Mammary epithelial cell (primary cell): ENCODE data around the gene NEO1.

Experiments used
- CTCF ChIP-seq, 2 donors: IDR thresholded peaks in 1 of 2; conservative IDR thresholded peaks in 1 of 2; 2 replicates each; pipeline ENCODE4 v1.5.1; 2011 to 2012; ENCODE audit warnings: inconsistent platforms in 2 of 2, low read length in 2 of 2, mild to moderate bottlenecking in 2 of 2, control low read depth in 1 of 2, low read depth in 1 of 2; ENCODE audit not compliant: insufficient read depth in 1 of 2; ENCODE audit errors: extremely low read depth in 1 of 2
- EZH2 ChIP-seq: IDR thresholded peaks from 2 replicates; pipeline ENCODE4 v1.6.1; 2012; ENCODE audit warnings: low read length, inconsistent platforms, borderline replicate concordance

- TF ChIP-seq CTCF (conservative IDR thresholded peaks at IDR 0.05 in 1 of 2, IDR thresholded peaks at IDR 0.05 in 1 of 2; ENCODE audit: extremely low read depth in 1 of 2, insufficient read depth in 1 of 2, low read depth in 1 of 2, low read length in 2 of 2): no peak
- TF ChIP-seq EZH2: no peak
Measured at GRCh38 chr15:73258271-73259108, 206.2 kb downstream of the NEO1 start.
